ENCODE data around the gene CHST2. TPM values are rescaled to one million over a fixed set of nuclear protein-coding genes. Genes with fewer than 3 reads are reported as not detected.

CHST2 gene
- total and polyA plus RNA-seq, 4 donors: 0.11 to 48.7 (median 0.93) TPM

- no peaks in the 10 kb centered on the region for H3K36me3 ChIP-seq (ENCODE audit: control insufficient read depth in 4 of 4, insufficient read depth in 3 of 4, low read depth in 1 of 4, low read length in 3 of 4)
- TF ChIP-seq CTCF (IDR thresholded peaks at IDR 0.05; ENCODE audit: low read depth, low read length, missing input control) (no peak), TAF1 (conservative IDR thresholded peaks at IDR 0.05) (no peak), MAX (IDR thresholded peaks at IDR 0.05) (no peak)
- 76% methylated on average over 12 of the region's 12 CpGs for WGBS
- H3K4me1 ChIP-seq (ENCODE audit: control insufficient read depth in 4 of 4, insufficient read depth in 4 of 4, low read length in 3 of 4): no peaks in the 10 kb centered on the region
- H3K4me3 ChIP-seq (ENCODE audit: low read depth in 1 of 3, low read length in 3 of 3): no peak overlapping the region
- no peak for DNase-seq (ENCODE audit: low spot score)
- H3K9ac ChIP-seq (ENCODE audit: low read depth in 1 of 2, low read length in 2 of 2): no peak overlapping the region
- no peak overlapping the region for H3K27ac ChIP-seq (ENCODE audit: low read depth in 1 of 2, low read length in 2 of 2)
- no peaks in the 10 kb centered on the region for H3K9me3 ChIP-seq (ENCODE audit: control insufficient read depth in 4 of 4, low read length in 3 of 4)
- no peaks in the 10 kb centered on the region for H3K27me3 ChIP-seq (ENCODE audit: control insufficient read depth in 4 of 4, insufficient read depth in 4 of 4, low read length in 3 of 4)
These were observed 27.1 kb downstream of the CHST2 start for GRCh38 chr3:143146486-143147274.

- no peak for TF ChIP-seq HNF4G (IDR thresholded peaks at IDR 0.05)
- no peak for TF ChIP-seq GABPA (IDR thresholded peaks at IDR 0.05 in 1 of 2, conservative IDR thresholded peaks at IDR 0.05 in 1 of 2)
- no peak for TF ChIP-seq EGR1 (IDR thresholded peaks at IDR 0.05; ENCODE audit: low read depth in 2 of 2)
- TF ChIP-seq SP1 (IDR thresholded peaks at IDR 0.05): no peak
- no peak for TF ChIP-seq ATF3 (IDR thresholded peaks at IDR 0.05)
- TF ChIP-seq CTCF (IDR thresholded peaks at IDR 0.05; ENCODE audit: low read depth, low read length, missing input control): no peak
- TF ChIP-seq ZBTB33 (IDR thresholded peaks at IDR 0.05): no peak
- no peak for TF ChIP-seq FOXA2 (IDR thresholded peaks at IDR 0.05)
- no peak for TF ChIP-seq MAX (IDR thresholded peaks at IDR 0.05)
- no peak for TF ChIP-seq REST (IDR thresholded peaks at IDR 0.05)
- TF ChIP-seq FOXA1 (IDR thresholded peaks at IDR 0.05): no peak
- no peak for TF ChIP-seq NR2F2 (IDR thresholded peaks at IDR 0.05)
- no peak for TF ChIP-seq YY1 (IDR thresholded peaks at IDR 0.05)
- no peak for TF ChIP-seq RXRA (IDR thresholded peaks at IDR 0.05)
- H3K27ac ChIP-seq (ENCODE audit: low read depth in 1 of 2, low read length in 2 of 2): no peak overlapping the region
These were observed 28.1 kb downstream of the CHST2 start for GRCh38 chr3:143147707-143148106.

More at GRCh38 chr3:143147707-143148106, 28.1 kb downstream of the CHST2 start:
- DNase-seq (ENCODE audit: low spot score): no peak
- WGBS: 45% methylated on average over 2 of the region's 2 CpGs
- Histone ChIP-seq H3K4me3 (ENCODE audit: low read depth in 1 of 3, low read length in 3 of 3) (no peak overlapping the region), H3K9me3 (ENCODE audit: control insufficient read depth in 4 of 4, low read length in 3 of 4) (no peaks in the 10 kb centered on the region), H3K4me1 (ENCODE audit: control insufficient read depth in 4 of 4, insufficient read depth in 4 of 4, low read length in 3 of 4) (no peaks in the 10 kb centered on the region), H3K9ac (ENCODE audit: low read depth in 1 of 2, low read length in 2 of 2) (no peak overlapping the region), H3K27me3 (ENCODE audit: control insufficient read depth in 4 of 4, insufficient read depth in 4 of 4, low read length in 3 of 4) (no peaks in the 10 kb centered on the region), H3K36me3 (ENCODE audit: control insufficient read depth in 4 of 4, insufficient read depth in 3 of 4, low read depth in 1 of 4, low read length in 3 of 4) (no peaks in the 10 kb centered on the region)

Data from liver (tissue), 9 donors.